22Rv1 (cell line): ENCODE data around the gene R3HDM2.

Source experiments
- ZFX ChIP-seq: fragments of 450-650 bp; IDR thresholded peaks from 2 replicates; pipeline ENCODE4 v1.6.1; 2017; ENCODE audit warnings: antibody characterized with exemption, borderline replicate concordance
- TF ChIP-seq, protein P1 (sequence below): fragments of 450-650 bp; IDR thresholded peaks from 2 replicates; pipeline ENCODE4 v1.5.1; 2017; ENCODE audit warnings: mild to moderate bottlenecking

DNA sequence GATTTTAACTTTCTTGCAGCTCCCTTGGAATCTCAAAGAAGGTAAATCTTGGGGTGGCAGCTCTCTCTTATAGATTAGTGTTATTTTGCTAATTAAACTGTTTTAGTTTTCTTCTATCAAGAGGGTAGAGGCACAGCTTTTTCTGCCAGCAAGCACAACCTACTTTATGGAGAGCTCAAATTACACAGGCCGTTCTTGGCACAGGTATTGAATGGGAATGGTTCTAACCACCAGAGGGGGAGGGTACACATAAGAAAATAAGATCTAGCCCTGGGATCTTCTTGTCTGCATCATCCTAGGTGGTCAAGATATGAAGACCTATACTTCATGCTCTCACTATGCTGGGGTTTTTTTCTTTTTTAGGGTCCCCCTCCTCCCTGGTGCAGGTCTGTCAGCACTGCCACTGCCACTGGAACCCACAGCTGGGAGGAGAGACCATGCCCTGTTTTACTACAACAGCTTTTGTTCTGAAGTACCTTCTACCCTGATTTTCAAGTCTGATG is 131.3 kb downstream of the R3HDM2 start:
- TF ChIP-seq, protein P1, sequence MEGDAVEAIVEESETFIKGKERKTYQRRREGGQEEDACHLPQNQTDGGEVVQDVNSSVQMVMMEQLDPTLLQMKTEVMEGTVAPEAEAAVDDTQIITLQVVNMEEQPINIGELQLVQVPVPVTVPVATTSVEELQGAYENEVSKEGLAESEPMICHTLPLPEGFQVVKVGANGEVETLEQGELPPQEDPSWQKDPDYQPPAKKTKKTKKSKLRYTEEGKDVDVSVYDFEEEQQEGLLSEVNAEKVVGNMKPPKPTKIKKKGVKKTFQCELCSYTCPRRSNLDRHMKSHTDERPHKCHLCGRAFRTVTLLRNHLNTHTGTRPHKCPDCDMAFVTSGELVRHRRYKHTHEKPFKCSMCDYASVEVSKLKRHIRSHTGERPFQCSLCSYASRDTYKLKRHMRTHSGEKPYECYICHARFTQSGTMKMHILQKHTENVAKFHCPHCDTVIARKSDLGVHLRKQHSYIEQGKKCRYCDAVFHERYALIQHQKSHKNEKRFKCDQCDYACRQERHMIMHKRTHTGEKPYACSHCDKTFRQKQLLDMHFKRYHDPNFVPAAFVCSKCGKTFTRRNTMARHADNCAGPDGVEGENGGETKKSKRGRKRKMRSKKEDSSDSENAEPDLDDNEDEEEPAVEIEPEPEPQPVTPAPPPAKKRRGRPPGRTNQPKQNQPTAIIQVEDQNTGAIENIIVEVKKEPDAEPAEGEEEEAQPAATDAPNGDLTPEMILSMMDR, result peak; percentile 22
- no peak for TF ChIP-seq ZFX
